Natural killer cell treated with Interleukin-12 subunit alpha and Interleukin-12 subunit beta and Interleukin-15 and Interleukin-18, amount 100 ng/mL, for 72 hours (primary cell): ENCODE measurements around the gene DNAH6. TPM values are rescaled to one million over a fixed set of nuclear protein-coding genes. Genes with fewer than 3 reads are reported as not detected.

Experiments
- ATAC-seq, 2 donors: fragments of 150-1000 bp; cut with Tn5 transposase in 1 of 2; sonication (Bioruptor Pico), chemical (Tn5 transposase) in 1 of 2; 2 replicates each; pipeline ENCODE4 v1.10.0; 2021
- DNase-seq: peaks from one replicate; pipeline ENCODE4 v3.0.0; 2022; ENCODE audit warnings: low spot score
- H3K27ac Mint-ChIP-seq, 2 donors: 1 replicate in 1 of 2; 2 replicates in 1 of 2; pipeline ENCODE4 v1.8.0; 2022; ENCODE audit warnings: mixed read lengths in 2 of 2, mild to moderate bottlenecking in 1 of 2, moderate library complexity in 1 of 2
- H3K27me3 Mint-ChIP-seq, 2 donors: 1 replicate in 1 of 2; 2 replicates in 1 of 2; pipeline ENCODE4 v1.8.0; 2022; ENCODE audit warnings: mixed read lengths in 2 of 2
- H3K36me3 Mint-ChIP-seq: one replicate; pipeline ENCODE4 v1.8.0; 2022; ENCODE audit warnings: mixed read lengths
- H3K4me1 Mint-ChIP-seq, 2 donors: 1 replicate in 1 of 2; 2 replicates in 1 of 2; pipeline ENCODE4 v1.8.0; 2022; ENCODE audit warnings: low read depth in 2 of 2, mixed read lengths in 2 of 2, mild to moderate bottlenecking in 1 of 2
- H3K4me3 Mint-ChIP-seq: one replicate; pipeline ENCODE4 v1.8.0; 2022; ENCODE audit warnings: mixed read lengths
- H3K9me3 Mint-ChIP-seq: 2 replicates; pipeline ENCODE4 v1.8.0; 2022; ENCODE audit warnings: mixed read lengths
- total RNA-seq, 2 donors: library from RNA; stranded (reverse); gene quantifications; one replicate each; pipeline ENCODE4 v1.2.3, GENCODE V29; 2022

DNAH6 gene
- total RNA-seq, 2 donors from 2014 or later, result 0.48 to 1.0 TPM

DNA sequence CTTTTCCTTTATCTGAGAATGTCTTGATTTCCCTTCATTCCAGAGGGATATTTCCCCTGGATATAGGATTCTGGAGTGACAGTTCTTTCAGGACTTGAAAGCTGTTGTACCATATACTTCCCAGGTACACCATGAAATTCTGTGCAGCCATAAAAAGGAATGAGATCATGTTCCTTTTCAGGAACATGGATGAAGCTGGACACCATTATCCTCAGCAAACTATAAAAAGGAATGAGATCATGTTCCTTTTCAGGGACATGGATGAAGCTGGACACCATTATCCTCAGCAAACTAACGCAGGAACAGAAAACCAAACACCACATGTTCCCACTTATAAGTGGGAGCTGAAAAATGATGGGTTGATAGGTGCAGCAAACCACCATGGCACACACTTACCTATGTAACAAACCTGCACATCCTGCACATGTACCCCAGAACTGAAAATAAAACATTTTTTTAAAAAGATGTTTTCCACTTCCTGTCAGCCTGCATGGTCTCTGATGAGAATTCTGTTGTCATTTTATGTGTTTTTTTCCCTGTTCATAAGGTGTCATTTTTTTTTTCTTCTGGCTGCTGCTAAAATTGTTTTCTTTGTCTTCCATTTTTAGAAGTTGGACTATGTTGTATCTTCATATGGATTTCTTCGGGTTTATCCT is 133.3 kb downstream of the DNAH6 start:
- Mint-ChIP-seq H3K27ac (peak overlapping the region in 1 of 2 donors; percentile 32), H3K4me3 (no peak overlapping the region), H3K36me3 (peaks cover 9% of the 10 kb centered on the region), H3K9me3 (no peaks in the 10 kb centered on the region), H3K4me1 (peaks cover 41 to 43% of the 10 kb centered on the region in 2 donors), H3K27me3 (no peaks in the 10 kb centered on the region)
- ATAC-seq (no peak), DNase-seq (no peak)

DNA sequence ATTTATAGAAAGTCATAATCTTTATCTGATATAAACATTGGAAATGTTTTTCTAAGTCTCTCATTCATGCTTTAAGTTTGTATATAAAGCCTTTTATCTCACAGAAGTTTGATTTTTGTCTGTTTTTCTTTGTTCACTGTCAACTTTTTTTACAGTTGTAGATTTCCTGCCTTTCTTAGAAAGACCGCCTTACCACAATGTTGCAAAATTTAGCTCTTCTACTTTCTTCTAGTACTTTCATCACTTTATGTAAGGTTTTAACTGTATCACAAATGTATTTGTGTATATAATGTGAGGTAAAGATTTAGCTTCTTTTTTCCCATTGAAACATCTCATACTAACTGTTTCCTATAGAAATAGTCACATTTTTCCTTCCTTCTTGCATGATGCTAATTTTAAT is 136.1 kb downstream of the DNAH6 start:
- Mint-ChIP-seq H3K27me3 (no peaks in the 10 kb centered on the region), H3K4me1 (peaks cover 48 to 50% of the 10 kb centered on the region in 2 donors), H3K4me3 (peak overlapping the region; percentile 54), H3K36me3 (peaks cover 13% of the 10 kb centered on the region), H3K9me3 (no peaks in the 10 kb centered on the region), H3K27ac (peak overlapping the region; percentile 8 to 17)
- ATAC-seq, result no peak
- DNase-seq, result no peak

DNA sequence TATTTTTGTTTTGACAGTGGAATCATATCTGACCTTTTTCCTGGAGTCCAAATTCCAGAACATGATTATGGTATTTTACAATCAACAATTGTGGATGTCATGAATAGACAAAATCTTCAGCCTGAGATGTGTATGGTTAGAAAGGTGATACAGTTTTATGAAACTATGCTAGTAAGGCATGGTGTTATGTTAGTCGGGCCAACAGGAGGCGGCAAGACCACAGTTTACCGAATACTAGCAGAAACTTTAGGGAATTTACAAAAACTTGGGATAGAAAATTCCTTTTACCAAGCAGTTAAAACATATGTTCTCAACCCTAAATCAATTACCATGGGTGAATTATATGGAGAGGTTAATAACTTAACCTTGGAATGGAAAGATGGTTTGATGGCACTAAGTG is 137.0 kb downstream of the DNAH6 start:
- no peak for ATAC-seq

DNA sequence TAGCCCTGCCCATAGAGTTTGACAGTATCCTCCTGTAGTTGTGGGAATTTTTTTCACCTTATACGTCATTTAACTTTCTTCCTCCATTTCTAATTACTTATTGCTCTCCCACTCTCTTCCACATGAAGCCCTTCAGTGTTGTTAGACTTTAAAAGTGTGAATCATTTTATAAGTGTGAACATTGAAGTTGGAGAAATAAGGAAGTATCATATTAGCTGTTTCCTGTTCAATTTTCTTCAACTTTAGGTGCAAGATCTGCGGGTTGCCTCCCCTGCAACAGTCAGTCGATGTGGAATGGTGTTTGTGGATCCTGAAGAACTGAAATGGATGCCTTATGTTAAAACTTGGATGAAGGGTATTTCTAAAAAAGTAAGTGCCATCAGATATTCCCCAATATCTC is 138.1 kb downstream of the DNAH6 start:
- Mint-ChIP-seq H3K27ac (no peak overlapping the region), H3K27me3 (no peaks in the 10 kb centered on the region), H3K36me3 (peaks cover 13% of the 10 kb centered on the region), H3K9me3 (no peaks in the 10 kb centered on the region), H3K4me1 (peaks cover 46 to 51% of the 10 kb centered on the region in 2 donors), H3K4me3 (peak overlapping the region; percentile 23)
- ATAC-seq (no peak), DNase-seq (no peak)

More for the DNA sequence above, 137.0 kb downstream of the DNAH6 start:
- peak overlapping the region in 1 of 2 donors; percentile 17 for H3K27ac Mint-ChIP-seq
- no peak for DNase-seq
- peak overlapping the region; percentile 6 for H3K4me3 Mint-ChIP-seq
- peaks cover 48 to 54% of the 10 kb centered on the region in 2 donors for H3K4me1 Mint-ChIP-seq
- peaks cover 13% of the 10 kb centered on the region for H3K36me3 Mint-ChIP-seq
- H3K9me3 Mint-ChIP-seq, result no peaks in the 10 kb centered on the region
- H3K27me3 Mint-ChIP-seq, result no peaks in the 10 kb centered on the region

DNA sequence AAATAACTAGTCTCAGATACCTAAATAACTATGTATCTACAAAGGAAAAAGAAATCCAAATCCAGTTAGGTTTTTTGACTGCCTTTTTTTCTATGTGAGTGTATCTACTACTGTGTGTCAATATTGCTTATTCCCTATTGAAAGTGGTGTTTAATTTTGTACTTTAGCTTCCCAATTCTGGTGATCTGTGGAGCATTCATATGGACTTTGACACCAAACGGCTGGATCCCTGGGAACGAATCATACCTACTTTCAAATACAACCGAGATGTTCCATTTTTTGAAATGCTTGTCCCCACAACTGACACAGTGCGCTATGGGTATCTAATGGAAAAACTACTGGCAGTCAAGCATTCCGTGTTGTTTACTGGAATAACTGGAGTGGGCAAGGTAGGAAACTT is 152.8 kb downstream of the DNAH6 start:
- H3K27ac Mint-ChIP-seq, result no peak overlapping the region
- H3K27me3 Mint-ChIP-seq, result peaks cover 0 to 2% of the 10 kb centered on the region in 2 donors
- no peaks in the 10 kb centered on the region for H3K36me3 Mint-ChIP-seq
- DNase-seq (no peak), ATAC-seq (no peak)
- no peak overlapping the region for H3K4me3 Mint-ChIP-seq
- H3K9me3 Mint-ChIP-seq, result no peaks in the 10 kb centered on the region
- H3K4me1 Mint-ChIP-seq, result no peaks in the 10 kb centered on the region

DNA sequence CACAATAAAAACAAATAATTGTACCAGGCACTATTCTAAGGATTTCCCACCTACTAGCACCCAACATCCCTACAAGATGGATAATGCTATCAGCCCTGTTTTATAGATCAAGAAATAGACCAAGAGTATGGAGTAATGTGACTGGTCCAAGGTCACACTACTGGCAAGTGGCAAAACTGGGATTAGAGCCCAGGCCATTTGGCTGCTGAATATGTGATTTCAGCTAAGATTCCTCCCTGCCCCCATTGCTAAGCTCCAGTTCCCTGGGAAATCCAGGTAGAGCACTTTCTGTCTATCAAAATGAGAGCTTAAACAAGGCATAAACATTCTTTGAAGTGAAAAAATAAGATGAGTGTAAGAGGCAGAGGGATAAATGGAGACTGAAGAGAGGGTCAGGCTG is 157.8 kb downstream of the DNAH6 start:
- no peaks in the 10 kb centered on the region for H3K36me3 Mint-ChIP-seq
- ATAC-seq (no peak), DNase-seq (no peak)
- H3K27me3 Mint-ChIP-seq, result peaks cover 0 to 2% of the 10 kb centered on the region in 2 donors
- no peak overlapping the region for H3K4me3 Mint-ChIP-seq
- H3K9me3 Mint-ChIP-seq, result no peaks in the 10 kb centered on the region
- H3K4me1 Mint-ChIP-seq, result peaks cover 0 to 7% of the 10 kb centered on the region in 2 donors
- H3K27ac Mint-ChIP-seq, result no peak overlapping the region

DNA sequence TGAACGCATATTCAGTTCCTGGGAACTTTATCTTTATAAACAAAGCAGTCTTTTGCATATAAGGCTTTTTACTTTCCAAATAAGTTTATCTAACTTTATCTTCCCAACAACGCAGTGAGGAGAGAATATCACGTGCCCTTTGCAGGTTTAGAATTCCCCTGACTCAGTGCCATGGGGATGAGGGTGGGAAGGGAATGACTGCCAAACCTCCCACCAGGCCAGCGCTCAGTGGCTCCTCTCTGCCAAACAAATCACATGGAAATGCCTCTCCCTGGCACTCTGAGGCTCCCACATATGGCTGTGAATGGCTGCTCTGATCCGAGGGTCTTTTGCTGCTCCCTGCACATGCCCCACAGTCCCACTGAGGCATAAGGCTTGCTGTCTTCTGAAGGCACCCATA is 158.3 kb downstream of the DNAH6 start:
- H3K4me3 Mint-ChIP-seq, result no peak overlapping the region

DNA sequence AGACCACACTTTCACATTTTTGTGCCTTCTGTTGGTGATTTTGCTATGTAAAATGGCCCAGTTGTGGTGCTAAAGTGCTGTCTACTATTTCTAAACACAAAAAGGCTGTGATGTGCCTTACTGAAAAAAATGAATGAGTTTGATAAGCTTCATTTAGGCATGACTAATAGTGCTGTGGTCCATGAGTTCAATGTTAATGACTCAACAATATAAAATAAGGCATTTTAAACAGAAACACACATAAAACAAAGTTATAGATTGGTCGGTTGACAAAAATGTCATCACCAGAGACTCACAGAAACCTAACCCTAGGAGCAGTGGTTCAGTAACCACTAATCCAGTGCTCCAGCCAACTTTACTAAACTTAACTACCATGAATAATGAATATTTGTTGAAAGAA is 160.0 kb downstream of the DNAH6 start:
- Mint-ChIP-seq H3K27me3 (no peaks in the 10 kb centered on the region), H3K4me3 (no peak overlapping the region), H3K4me1 (peaks cover 0 to 7% of the 10 kb centered on the region in 2 donors), H3K9me3 (no peaks in the 10 kb centered on the region), H3K27ac (no peak overlapping the region), H3K36me3 (no peaks in the 10 kb centered on the region)
- ATAC-seq, result no peak
- no peak for DNase-seq

More for the DNA sequence above, 158.3 kb downstream of the DNAH6 start:
- H3K4me1 Mint-ChIP-seq, result peaks cover 0 to 7% of the 10 kb centered on the region in 2 donors
- no peak for DNase-seq
- peaks cover 0 to 2% of the 10 kb centered on the region in 2 donors for H3K27me3 Mint-ChIP-seq
- H3K36me3 Mint-ChIP-seq, result no peaks in the 10 kb centered on the region
- H3K27ac Mint-ChIP-seq, result no peak overlapping the region
- no peaks in the 10 kb centered on the region for H3K9me3 Mint-ChIP-seq
- ATAC-seq, result no peak

DNA sequence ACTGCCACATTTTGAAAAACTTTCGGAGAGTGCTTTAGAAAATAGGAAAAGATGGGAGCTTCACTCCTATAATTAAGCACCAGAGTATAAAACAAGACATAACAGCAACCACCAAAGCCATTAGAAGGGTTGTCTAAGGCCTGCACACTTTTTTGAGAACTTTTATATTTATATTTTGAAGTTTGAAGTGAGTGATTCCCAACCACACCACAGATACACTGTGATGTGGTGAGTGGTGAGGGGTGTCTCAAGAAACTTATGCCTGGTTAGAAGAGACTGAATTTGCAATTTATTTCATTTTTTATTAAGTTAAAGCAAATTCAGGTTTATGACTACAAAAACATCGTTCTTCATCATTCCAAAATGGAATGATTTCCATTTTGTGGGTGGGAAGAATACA is 161.9 kb downstream of the DNAH6 start:
- DNase-seq (no peak), ATAC-seq (no peak)
- no peaks in the 10 kb centered on the region for H3K9me3 Mint-ChIP-seq
- H3K27ac Mint-ChIP-seq, result no peak overlapping the region
- no peaks in the 10 kb centered on the region for H3K36me3 Mint-ChIP-seq
- peaks cover 0 to 7% of the 10 kb centered on the region in 2 donors for H3K4me1 Mint-ChIP-seq
- no peak overlapping the region for H3K4me3 Mint-ChIP-seq
- no peaks in the 10 kb centered on the region for H3K27me3 Mint-ChIP-seq

DNA sequence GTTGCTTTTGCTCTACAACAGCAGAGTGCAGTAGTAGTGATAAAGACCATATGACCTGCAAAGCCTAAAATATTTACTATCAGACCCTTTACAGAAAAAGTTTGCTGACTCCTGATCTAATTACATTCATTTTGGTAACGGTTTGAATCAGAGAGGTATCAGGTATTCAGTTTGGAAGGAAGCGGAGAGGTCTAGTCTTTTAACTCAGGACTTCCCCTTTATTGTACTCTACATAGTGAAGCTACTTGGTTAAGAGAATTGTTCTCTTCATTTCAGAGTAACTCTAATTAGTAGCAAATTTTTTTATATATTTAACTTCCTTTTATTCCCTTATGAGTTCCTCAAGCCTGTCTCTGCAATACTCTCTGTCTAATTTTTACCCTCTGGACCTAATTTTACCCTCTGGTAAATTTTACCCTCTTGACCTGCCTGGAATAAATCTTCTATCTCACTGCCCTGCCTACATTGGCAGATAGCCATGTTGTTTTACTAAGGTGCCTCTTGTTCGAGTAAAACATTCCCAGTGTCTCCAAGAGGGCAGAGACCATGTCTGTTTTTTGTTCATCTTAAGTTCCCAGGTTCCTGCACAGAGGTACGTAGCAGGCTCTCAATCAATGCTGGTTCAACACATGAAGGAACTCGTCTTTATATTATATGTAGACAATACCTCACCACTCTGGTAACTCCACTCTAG is 170.6 kb downstream of the DNAH6 start:
- no peaks in the 10 kb centered on the region for H3K4me1 Mint-ChIP-seq
- H3K36me3 Mint-ChIP-seq, result no peaks in the 10 kb centered on the region
- no peaks in the 10 kb centered on the region for H3K9me3 Mint-ChIP-seq
- no peak for ATAC-seq
- no peaks in the 10 kb centered on the region for H3K27me3 Mint-ChIP-seq
- H3K27ac Mint-ChIP-seq, result no peak overlapping the region
- no peak overlapping the region for H3K4me3 Mint-ChIP-seq
- no peak for DNase-seq

DNA sequence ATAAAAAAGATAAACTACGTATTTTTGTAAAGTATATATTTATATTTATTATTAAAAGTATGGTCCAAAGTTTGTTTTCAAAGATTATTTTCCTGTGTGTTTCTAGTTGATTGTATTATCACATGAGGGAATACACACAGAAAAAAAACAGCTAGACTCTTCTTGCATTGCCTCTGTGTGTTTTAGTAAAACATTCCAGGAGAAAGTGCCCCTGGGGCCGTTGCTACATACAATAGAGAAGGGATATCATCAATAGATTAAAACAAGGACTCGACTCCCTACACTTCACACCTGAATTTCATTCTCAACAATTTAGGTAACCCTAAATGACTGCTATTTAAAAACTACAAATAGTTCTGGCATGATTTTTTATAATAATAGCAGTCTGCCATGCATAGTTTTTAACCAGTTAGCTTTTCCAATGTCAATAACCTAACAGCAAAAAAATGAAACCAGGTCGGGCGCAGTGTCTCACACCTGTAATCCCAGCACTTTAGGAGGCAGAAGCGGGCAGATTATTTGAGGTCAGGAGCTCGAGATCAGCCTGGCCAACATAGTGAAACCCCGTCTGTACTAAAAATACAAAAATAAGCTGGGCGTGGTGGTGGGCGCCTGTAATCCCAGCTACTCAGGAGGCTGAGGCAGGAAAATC is 171.3 kb downstream of the DNAH6 start:
- no peak overlapping the region for H3K27ac Mint-ChIP-seq
- DNase-seq (no peak), ATAC-seq (no peak)
- no peaks in the 10 kb centered on the region for H3K4me1 Mint-ChIP-seq
- H3K9me3 Mint-ChIP-seq, result no peaks in the 10 kb centered on the region
- H3K27me3 Mint-ChIP-seq, result no peaks in the 10 kb centered on the region
- no peak overlapping the region for H3K4me3 Mint-ChIP-seq
- H3K36me3 Mint-ChIP-seq, result no peaks in the 10 kb centered on the region

DNA sequence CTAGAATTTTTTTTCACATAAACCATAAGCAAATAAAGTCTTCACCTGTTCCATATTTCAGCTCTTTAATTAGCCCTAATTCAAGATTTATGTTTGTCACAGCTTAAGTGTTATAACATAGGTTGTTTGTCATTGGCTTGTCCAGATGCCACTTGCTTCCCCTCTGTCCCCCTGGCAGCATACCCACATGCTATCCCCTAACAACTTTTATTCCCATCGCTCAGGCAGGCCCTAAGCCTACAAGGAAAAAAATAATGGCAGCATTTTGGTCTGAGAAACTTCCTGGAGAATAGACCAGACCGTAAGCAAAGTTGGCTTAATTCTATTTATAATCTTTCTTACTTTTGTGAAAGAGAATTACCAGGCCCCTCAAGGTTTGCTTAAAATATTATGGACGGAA is 173.9 kb downstream of the DNAH6 start:
- no peak overlapping the region for H3K4me3 Mint-ChIP-seq
- ATAC-seq, result no peak

DNA sequence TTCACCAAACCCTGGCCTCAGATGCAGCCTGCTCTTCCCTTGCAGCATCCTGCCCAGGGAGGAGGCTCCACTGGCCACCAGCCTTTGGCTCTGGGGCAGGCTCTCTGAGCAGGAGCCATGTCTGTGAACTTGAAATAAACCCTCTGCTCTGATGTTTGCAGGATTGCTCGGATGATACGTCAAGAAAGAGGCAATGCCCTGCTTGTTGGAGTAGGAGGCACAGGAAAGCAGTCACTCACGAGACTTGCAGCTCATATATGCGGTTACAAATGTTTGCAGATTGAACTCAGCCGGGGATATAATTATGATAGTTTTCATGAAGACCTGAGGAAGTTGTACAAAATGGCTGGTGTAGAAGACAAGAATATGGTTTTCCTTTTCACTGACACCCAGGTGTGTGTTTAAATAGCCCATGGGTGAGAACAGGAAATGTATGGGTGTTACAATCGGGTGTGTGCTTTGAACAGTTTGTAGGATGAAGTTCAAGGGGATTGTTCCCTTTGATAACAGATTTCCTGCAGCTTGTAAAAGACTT is 177.9 kb downstream of the DNAH6 start:
- peak overlapping the region in 1 of 2 donors; percentile 35 for H3K27ac Mint-ChIP-seq
- peaks cover 4% of the 10 kb centered on the region for H3K9me3 Mint-ChIP-seq
- H3K27me3 Mint-ChIP-seq, result no peaks in the 10 kb centered on the region
- peak overlapping the region; percentile 5 for H3K4me3 Mint-ChIP-seq
- no peaks in the 10 kb centered on the region for H3K36me3 Mint-ChIP-seq
- ATAC-seq (no peak), DNase-seq (no peak)
- H3K4me1 Mint-ChIP-seq, result peaks cover 13 to 15% of the 10 kb centered on the region in 2 donors

More for the DNA sequence above, 173.9 kb downstream of the DNAH6 start:
- DNase-seq, result no peak
- H3K9me3 Mint-ChIP-seq, result peaks cover 4% of the 10 kb centered on the region
- peaks cover 13 to 15% of the 10 kb centered on the region in 2 donors for H3K4me1 Mint-ChIP-seq
- H3K36me3 Mint-ChIP-seq, result no peaks in the 10 kb centered on the region
- H3K27me3 Mint-ChIP-seq, result no peaks in the 10 kb centered on the region
- no peak overlapping the region for H3K27ac Mint-ChIP-seq

DNA sequence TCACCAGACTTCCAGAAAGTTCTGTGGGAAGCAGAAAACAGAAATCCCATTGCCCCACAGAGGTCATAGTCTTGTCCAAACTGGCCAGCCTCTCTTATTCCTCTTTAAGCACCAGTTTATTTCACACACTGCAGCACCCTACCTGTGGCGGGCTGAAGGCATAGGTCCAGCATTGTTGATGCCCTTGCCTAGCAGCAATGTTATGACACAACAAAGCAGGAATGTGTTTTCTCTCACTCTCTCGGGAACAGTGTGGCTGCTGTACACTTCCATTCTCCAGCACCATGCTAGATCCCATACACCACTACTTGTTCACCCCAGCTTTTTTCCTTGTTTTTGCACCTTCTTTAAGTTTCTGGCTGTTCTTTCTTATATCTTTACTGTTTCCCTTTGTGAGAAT is 181.6 kb downstream of the DNAH6 start:
- peaks cover 12 to 15% of the 10 kb centered on the region in 2 donors for H3K4me1 Mint-ChIP-seq
- no peak overlapping the region for H3K4me3 Mint-ChIP-seq
- H3K27me3 Mint-ChIP-seq, result no peaks in the 10 kb centered on the region
- ATAC-seq (no peak), DNase-seq (no peak)
- no peak overlapping the region for H3K27ac Mint-ChIP-seq
- H3K36me3 Mint-ChIP-seq, result peaks cover 6% of the 10 kb centered on the region
- H3K9me3 Mint-ChIP-seq, result peaks cover 15% of the 10 kb centered on the region
